ENCODE data around the gene GIT1. TPM values are rescaled to one million over a fixed set of nuclear protein-coding genes. Genes with fewer than 3 reads are reported as not detected.

Gene GIT1
- total and polyA plus RNA-seq, 2 of the 13 experiments (the other 11 are each of a cell fraction or from before 2014, with no cell fraction given), result 14.2 to 30.8 TPM

GRCh38 chr17:29568331-29569244, 20.9 kb downstream of the GIT1 start, which contains the start of gene TP53I13 (continued):
- TF ChIP-seq ZNF468 (CRISPR knock-in tag; IDR thresholded peaks at IDR 0.05) (no peak), AHR (CRISPR knock-in tag; IDR thresholded peaks at IDR 0.05) (no peak), TOE1 (CRISPR knock-in tag; IDR thresholded peaks at IDR 0.05) (no peak), ARNTL (CRISPR knock-in tag; IDR thresholded peaks at IDR 0.05) (no peak), ZNF121 (CRISPR knock-in tag; IDR thresholded peaks at IDR 0.05) (no peak), HNRNPL (IDR thresholded peaks at IDR 0.05; ENCODE audit: low read depth, low read length) (no peak), ZNF530 (CRISPR knock-in tag; IDR thresholded peaks at IDR 0.05; ENCODE audit: low read depth) (no peak), RXRA (CRISPR knock-in tag; IDR thresholded peaks at IDR 0.05) (no peak), FOXK1 (CRISPR knock-in tag; IDR thresholded peaks at IDR 0.05; ENCODE audit: borderline replicate concordance, low read depth) (no peak), ATF4 (CRISPR knock-in tag; IDR thresholded peaks at IDR 0.05) (no peak), SP2 (CRISPR knock-in tag; IDR thresholded peaks at IDR 0.05) (no peak), ZNF205 (CRISPR knock-in tag; IDR thresholded peaks at IDR 0.05) (no peak), ZNF263 (CRISPR knock-in tag; IDR thresholded peaks at IDR 0.05) (no peak), SMYD3 (CRISPR knock-in tag; IDR thresholded peaks at IDR 0.05) (no peak), FUBP1 (CRISPR knock-in tag; IDR thresholded peaks at IDR 0.05; ENCODE audit: borderline replicate concordance) (no peak), ZNF383 (CRISPR knock-in tag; IDR thresholded peaks at IDR 0.05; ENCODE audit: borderline replicate concordance) (no peak), ZNF441 (CRISPR knock-in tag; IDR thresholded peaks at IDR 0.05; ENCODE audit: borderline replicate concordance) (no peak), ZMYM3 (CRISPR knock-in tag; IDR thresholded peaks at IDR 0.05) (no peak), FOSL2 (CRISPR knock-in tag; IDR thresholded peaks at IDR 0.05) (no peak; the same call in 1 of the 2 replicates), PRDM4 (CRISPR knock-in tag; IDR thresholded peaks at IDR 0.05; ENCODE audit: borderline replicate concordance) (no peak), TAF15 (IDR thresholded peaks at IDR 0.05; ENCODE audit: low read depth, low read length, poor library complexity, severe bottlenecking) (no peak)
